GM19467 (cell line): ENCODE results near the gene PLEKHH2.
"Not testable (repeated sequence)": the region's sequence is repeated elsewhere in the genome, so short reads cannot be mapped to it uniquely, and the experiment has no call there.

Experiments
- ATAC-seq: cut with Tn5 transposase; IDR thresholded peaks from one replicate; pipeline ENCODE4 v1.9.1; 2021; ENCODE audit warnings: mild to moderate bottlenecking, moderate library complexity; ENCODE audit not compliant: unreplicated experiment

The PLEKHH2 gene

DNA sequence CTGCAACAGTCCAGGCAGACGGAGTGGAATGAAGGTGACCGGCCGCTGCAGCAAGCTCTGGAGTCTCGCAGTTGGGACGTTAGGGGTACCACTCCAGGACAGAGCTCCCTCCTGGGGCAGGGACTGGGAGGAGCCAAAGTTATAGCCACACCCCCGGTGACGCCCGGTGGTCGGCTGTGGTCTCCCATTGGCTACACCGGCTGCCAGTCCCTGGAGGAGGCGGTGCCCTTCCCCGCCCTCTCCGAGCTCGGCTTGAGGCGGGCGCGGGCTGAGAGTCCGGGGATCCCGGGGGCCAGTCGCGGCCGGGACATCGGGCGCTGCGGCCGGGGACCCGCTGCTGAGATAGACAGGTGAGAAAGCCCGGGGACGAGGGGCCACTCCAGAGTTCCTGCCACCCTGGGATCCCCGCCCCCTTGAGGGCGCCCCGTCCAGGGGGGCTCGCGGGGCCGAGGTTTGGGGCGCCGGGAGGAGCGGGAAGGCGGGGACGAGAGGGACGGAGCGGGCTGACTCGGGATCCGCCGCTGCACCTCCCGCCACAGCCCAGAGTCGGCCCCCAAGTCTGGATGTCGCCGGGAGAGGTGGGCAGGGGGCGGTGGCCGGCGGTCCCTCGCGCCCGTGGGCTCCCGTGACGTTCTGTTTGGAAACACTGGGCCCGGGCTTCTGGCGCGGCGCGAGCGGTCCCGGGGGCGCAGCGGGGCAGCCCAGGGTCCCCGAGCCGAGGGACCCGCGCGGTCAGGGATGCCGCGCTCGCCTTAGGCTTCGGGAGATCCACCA lies at the start of gene PLEKHH2:
TSS of gene PLEKHH2 (plus strand) at position 231 of the 774 bp plus-strand sequence. CDS start 7,414 bp downstream, outside the sequence.
- peak; percentile 99 for ATAC-seq

DNA sequence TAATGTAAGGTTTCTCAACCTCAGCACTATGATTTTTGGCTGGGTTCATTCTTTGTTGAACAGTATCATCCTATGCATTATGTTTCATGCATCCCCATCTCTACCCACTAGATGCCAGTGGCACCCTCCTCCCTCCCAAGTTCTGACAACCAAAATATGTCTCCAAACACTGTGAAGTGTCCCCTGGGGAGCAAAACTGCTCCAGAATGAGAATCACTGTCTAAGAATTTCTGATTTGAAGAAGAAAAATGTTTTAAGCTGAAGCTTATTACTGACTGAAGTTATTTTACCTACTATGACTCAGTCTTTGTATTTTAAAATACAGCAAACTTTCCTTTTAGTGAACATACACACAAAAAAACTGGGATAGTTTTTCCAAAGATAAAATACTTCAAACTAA lies 44.6 kb upstream of the PLEKHH2 start:
- no peak for ATAC-seq

DNA sequence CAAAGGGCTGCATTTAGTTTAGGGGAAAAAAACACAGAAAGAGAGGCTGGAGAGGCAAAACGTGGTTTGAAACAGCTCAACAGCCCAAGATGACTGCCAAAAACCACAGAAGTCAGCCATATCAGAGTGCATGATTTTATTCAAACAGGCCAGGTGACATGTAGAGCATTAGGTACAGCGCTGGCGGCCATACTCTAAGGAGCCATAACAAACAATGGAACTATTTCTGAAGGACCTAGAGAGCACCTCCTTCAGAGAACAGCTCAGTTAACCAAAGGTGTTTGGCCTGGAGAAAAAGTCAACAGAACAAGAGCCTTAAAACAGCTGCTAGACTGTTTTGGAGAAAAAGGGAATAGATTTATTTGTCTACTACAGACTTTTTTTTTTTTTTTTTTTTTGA lies 43.8 kb upstream of the PLEKHH2 start:
- no peak for ATAC-seq

DNA sequence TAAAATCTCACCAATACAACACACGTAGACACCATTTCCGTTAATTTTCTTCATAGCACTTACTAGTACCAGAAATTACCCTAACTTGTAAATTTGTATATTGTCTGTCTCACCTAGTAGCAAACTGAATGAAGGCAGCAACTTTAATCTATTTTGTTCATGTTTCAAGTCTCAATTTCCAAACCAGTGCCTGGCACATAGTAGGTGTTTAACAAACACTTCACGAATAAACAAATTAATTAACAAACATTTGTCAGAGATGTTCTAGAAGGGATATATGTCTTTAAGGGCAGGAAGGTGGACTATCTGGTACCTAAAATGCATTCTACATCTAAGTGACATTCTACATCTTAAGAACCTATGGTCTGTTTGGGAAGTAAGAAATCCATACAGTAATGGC lies 42.2 kb upstream of the PLEKHH2 start:
- no peak for ATAC-seq

DNA sequence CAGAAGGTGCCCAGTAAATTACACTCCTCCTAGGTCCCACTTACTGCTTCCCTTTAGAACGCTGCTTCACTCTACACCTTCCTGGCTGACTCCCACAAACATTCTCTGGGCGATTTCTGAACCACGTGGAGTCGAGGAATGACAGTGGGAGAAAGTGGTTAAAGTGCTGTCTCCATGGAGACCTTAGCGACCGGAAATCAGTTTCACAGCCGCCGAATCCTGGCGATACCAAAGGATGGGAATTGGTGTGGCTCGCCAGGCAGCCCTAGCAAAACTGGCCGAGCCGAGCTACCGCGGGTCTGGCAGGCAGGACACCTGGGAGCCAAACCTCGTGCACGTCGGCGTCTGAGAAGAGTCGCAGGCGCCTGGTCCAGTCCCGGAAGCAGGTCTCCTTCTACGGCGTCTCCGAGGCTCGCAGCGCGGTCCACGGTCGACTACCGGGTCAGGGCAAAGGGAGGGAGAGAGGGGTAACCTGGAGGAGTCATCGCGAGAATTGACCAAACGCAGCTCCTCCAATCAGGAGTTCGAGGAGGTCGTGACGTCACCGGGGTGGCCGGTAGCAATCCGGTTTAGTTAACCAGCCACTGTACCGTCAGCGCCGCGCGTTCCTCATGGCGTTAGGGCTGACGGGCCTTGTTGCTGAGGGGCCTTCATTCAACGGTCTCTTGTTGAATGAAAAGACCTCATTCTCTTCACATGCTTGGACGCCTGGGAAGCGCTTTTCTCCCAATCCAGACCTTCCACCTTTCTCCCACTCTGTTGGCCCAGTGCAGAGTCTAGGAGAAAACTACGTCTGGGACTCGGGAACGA lies 41.3 kb upstream of the PLEKHH2 start, which contains the start of gene THADA:
TSS of gene THADA (minus strand) at position 436 of the 810 bp plus-strand sequence. CDS start 3,646 bp downstream, outside the sequence.
- peak; percentile 97 for ATAC-seq

DNA sequence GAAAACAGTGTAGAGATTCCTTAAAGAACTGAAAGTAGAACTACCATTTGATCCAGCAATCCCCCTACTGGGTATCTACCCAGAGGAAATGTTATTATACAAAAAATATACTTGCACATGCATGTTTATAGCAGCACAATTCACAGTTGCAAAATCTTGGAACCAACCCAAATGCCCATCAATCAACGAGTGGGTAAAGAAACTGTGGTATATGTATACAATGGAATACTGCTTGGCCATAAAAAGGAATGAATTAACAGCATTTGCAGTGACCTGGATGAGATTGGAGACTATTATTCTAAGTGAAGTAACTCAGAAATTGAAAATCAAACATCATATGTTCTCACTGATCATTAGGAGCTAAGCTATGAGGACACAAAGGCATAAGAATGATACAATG lies 36.5 kb upstream of the PLEKHH2 start:
- not testable (repeated sequence) for ATAC-seq

DNA sequence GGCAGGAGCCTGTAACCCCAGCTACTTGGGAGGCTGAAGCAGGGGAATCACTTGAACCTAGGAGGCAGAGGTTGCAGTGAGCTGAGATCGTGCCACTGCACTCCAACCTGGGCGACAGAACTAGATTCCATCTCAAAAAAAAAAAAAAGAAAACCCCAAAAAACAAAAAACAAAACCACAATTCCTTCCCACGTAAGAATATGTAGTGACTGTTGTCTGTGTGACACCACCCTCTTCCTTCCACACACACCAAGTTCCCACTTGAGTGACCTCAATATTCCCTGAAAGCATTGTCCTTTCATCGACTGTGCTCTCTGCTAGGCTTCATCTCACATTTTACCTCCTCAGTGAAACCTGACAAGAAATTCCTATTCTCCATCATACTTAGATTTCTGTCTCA lies 32.4 kb upstream of the PLEKHH2 start:
- ATAC-seq, result no peak

DNA sequence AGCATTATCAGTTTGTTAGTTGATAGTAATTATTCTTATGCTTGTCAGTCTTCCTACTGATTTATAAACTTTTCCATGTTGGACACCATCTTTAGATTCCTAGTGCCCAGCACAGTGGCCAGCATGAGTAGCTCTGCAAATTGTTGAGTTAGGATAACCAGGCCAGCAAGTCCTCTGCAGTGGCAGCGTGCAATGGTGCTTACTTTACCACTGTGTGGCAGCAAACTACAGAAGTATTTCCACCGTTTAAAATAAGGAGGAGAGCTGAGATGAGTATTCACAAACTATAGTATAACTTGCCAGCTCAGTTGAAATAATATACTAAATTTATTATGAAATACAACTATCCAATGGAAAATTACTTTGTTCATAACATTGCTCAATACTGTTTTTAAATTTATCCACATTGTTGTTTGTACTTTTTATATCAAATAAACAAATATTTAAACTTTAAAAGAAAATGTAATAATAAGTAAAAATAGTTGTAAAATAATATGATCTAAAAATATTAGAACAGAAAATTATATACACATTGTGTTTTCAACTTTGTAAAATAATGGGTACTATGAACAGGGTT lies 31.9 kb upstream of the PLEKHH2 start:
- ATAC-seq, result no peak

DNA sequence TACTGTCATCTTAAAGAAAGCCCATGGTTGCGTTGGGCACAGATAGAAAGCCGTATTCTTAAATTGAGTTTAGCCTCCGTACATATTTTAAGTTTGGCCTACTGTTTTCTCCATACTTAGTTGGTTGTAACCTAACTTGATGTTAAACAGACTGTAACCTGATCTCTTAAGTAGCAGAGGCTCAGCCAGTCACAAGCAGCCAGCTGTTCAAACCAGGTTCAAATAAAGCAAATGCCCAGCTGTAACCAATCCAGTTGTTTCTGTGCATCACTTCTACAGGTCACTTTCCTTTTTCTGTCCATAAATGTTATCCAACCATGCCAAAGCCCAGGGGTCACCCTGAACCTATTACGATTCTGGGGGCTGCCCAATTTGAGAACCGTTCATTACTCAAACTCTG lies 31.2 kb upstream of the PLEKHH2 start:
- no peak for ATAC-seq

DNA sequence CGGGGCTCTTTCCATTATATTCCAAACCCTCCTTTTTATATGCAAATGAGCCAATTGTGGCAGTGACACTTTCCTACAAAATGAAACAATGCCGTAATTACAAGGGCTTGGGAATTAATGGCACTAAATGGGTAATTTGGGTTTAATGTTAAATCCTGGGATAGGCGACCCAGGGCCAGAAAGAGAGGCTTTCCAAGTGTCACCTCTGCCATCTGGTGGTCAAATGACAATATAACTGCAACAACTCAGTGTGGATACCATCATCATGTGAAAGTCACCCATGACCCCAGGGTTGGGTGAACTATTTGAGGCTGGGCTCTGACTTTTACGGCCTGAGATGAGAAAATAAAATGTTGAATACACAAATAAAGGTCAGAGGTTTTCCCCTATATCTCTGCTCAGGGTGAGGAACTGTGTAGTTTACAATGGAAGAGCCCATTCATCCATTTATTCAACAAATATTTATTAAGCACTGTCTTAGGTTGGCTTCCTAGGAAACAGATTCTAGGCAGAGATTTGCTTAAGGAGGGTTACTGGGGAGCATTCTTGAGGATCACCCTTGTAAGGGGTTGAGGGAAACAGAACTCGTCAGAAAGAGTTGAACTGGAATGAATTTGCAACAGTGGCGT lies 27.7 kb upstream of the PLEKHH2 start:
- ATAC-seq, result no peak

DNA sequence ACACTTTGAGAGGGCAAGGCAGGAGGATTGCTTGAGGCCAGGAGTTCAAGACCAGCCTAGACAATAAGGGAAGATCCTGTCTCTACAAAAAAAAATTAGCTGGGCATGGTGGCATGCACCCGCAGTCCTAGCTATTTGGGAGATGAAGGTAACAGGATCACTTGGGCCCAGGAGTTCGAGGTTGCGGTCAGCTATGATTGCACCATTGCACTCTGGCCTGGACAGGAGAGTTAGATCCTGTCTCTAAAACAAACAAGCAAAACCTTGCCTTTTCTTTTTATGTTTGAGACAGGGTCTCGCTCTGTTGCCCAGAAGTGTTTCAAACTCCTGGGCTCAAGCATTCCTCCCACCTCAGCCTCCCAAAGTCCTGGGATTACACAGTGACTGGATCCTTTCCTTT lies 26.7 kb upstream of the PLEKHH2 start:
- ATAC-seq, result no peak

DNA sequence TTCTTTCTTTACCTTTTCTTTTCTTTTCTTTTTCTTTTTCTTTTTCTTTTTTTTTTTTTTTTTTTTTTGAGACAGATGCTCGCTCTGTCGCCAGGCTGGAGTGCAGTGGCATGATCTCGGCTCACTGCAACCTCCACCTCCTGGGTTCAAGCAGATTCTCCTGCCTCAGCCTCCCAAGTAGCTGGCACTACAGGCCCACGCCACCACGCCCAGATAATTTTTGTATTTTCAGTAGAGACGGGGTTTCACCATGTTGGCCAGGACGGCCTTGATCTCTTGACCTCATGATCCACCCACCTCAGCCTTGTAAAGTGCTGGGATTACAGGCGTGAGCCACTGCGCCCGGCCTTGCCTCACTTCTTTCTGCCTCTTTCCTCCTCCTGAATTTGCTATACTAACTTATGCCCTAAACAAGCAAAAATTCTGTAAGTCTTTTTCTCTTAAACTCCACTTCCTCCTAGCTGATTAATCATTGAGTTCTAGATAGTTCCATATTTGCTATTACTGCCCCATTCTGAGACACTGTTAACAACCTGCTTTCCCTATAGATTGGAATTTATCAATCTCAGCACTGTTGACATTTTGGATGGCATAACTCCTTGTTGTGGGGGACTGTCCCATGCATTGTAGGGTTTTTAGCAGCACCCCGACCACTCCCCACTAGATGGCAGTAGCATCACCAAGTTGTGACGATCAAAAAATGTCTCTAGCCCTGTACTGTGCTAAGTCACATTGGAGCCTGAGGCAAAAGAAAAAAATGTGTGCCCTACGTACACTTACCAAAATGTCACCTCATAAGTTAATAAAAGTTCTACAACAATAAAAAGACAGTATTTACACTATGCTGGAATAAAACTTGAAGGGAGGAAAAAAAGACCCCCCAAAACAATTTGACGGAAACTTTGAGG lies 24.8 kb upstream of the PLEKHH2 start:
- no peak for ATAC-seq

DNA sequence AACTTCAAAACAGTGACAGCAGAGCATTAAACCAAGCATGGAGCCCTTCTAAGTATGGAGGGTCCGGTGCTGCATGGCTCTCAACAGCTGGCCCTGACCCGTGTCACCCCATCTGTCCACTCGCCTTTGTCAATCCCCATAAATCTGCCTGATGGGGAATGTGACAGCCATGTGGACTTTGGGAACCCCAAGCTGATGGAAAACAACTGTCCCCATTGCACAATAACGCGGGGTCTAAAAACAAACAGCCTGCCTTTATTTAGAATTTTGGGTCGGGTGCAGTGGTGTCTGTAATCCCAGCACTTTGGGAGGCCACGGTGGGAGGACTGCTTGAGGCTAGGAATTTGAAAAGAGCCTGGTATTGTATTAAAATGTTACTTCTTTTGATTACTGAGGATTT lies 24.1 kb upstream of the PLEKHH2 start:
- ATAC-seq, result no peak

DNA sequence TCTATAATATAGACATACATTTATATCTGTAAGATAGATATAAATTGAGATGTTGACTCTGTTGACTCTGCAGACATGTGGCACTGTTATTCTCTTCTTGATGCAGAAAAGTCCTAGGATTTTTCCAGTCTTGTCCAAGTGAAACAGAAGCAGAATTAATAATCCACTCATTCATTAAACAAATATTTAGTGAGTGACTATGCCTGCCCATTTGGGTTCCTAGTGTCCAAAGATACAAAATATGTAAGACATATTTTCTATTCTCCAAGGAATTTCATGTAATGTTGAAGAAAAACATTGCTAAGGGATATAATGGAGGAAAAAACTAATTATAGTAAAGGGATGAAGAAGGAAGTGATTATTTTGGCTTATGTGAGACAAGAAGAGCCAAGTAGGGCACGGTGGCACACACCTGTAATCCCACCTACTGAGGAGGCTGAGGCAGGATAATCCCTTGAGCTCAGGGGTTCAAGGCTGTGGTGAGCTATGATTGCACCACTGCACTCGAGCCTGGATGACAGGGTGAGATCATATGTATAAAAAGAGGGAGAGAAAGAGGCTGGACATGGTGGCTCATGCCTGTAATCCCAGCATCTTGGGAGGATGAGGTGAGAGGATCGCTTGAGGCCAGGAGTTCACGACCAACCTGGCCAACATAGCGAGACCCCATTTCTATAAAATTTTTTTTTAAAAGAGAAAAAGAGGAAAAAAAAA lies 19.9 kb upstream of the PLEKHH2 start:
- ATAC-seq, result no peak

DNA sequence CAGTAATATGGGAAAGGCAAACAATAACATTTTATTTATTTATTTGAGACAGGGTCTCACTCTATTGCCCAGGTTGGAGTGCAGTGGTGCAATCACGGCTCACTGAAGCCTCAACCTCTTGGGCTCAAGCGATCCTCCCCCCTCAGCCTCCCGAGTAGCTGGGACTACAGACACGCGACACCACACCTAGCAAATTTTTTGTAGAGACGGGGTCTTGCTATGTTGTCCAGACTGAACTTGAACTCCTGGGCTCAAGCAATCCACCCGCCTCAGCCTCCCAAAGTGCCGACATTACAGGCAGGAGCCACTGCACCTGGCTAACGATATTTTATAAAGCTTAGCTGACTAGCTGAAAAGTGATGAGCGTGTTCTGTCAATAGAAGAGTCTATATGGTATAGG lies 17.5 kb upstream of the PLEKHH2 start:
- ATAC-seq, result no peak

DNA sequence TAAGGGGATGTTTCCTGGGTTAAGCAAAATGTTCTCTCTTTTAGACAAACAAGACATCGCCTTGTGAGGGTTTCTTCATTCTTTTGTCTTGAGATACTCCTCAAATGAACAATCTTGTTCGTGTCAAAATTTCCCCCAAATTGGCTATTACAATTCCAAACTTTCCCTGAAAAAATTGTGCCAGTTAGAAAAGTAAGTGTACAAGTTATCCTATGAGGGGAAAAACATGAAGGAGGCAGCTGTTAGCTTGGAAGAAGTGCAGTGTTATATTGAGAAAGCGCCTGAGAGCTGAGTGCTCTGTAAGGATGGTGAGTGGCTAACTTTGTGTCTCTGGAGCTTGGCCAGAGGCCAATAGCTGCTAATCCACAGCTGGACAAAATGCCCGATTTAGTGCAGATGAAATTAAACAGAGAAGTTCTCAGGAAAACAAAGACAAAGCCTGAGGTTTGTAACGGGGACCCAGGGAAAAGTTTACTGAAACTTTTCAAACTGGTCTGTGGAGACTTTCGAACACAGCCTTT lies 14.1 kb upstream of the PLEKHH2 start:
- no peak for ATAC-seq

DNA sequence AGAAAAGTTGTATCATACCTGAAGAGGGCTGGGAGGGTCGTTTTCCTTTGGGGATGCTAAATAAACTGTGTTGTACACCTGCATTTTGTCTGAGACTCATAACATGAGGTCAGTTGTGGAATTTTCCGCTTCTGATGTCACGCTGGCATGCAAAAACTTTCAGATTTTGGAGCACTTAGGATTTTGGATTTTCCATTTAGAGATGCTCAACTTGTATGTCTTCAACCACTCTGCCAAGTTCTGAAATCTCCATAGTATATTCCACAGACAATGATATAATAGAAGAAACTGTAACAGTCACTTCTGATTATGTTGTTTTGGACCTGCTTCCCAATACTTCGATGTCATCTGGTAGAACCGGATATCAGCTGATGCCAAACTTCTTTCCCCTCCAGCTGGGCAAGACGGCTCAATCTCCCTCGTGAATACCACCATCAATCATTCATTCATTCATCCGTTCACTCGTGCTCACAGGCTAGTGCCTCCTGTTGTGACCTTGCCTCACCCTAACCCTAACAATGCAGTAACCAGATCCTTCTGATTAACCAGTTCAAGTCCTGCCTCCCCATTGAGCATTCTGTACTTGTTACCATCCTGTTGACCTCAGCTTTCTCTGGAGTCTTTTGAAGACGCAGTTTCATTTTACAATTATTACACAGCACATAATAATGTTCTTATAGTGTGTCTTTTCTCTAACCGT lies 5.3 kb upstream of the PLEKHH2 start:
- ATAC-seq, result no peak

DNA sequence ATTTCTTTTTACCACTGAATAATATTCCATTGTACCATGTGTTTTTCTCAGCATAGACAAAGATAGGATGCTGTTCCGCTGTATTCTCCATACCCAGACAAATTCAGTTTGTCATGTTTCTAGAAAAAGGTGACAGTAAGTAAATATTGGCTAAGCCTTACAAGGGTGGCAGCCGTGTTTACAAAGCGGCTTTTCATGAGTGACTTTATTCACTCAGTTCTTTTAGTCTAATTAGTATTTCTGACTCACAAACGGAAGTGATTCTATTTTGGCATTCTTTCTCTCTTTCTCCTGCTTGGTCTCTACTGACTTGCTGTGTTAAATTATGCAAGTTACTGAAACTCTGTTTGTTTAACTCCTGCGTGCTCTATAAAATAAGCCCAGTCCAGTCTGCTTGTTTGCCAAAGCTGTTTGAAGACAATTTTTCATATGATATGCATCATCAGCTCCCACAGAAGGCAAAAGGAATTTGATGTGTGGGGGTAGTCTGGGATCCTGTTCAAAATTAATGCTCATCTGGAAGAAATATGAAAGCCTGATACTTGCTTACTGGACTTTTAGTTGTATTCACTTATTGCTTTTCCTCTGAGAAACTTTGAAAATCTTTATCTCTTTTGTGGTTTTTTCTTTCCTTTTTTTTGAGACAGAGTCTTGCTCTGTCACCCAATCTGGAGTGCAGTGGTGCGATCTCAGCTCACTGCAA lies 2.3 kb upstream of the PLEKHH2 start:
- no peak for ATAC-seq
